HUES6 (cell line): Measurements from ENCODE around the gene TPSG1.
"Not testable (repeated sequence)": the region's sequence is repeated elsewhere in the genome, so short reads cannot be mapped to it uniquely, and the experiment has no call there.

ENCODE experiments used
- H3K27ac ChIP-seq: 2 replicates; pipeline ENCODE4 v1.7.0; 2013; ENCODE audit warnings: low read depth, mild to moderate bottlenecking, low read length, inconsistent platforms
- H3K27me3 ChIP-seq: 2 replicates; pipeline ENCODE4 v1.6.1; 2013; ENCODE audit warnings: low read length; ENCODE audit not compliant: control insufficient read depth, insufficient read depth
- H3K36me3 ChIP-seq: 2 replicates; pipeline ENCODE4 v1.6.1; 2013; ENCODE audit warnings: low read length; ENCODE audit not compliant: control insufficient read depth, insufficient read depth
- H3K4me1 ChIP-seq: 2 replicates; pipeline ENCODE4 v1.6.1; 2013; ENCODE audit warnings: low read length; ENCODE audit not compliant: control insufficient read depth, insufficient read depth
- H3K4me3 ChIP-seq: 2 replicates; pipeline ENCODE4 v1.5.1; 2013; ENCODE audit warnings: low read depth, low read length
- H3K9ac ChIP-seq: one replicate; pipeline ENCODE4 v1.6.1; 2013; ENCODE audit warnings: mild to moderate bottlenecking, low read length
- H3K9me3 ChIP-seq: 2 replicates; pipeline ENCODE4 v1.6.1; 2013; ENCODE audit warnings: low read depth, low read length; ENCODE audit not compliant: control insufficient read depth, insufficient read depth

Gene TPSG1

GRCh38 chr16:1230084-1230470 is 5.0 kb upstream of the TPSG1 start, which contains the start of gene TPSB2:
Gene TPSB2, minus strand, starts transcription at chr16:1230184. Its CDS starts 233 bp downstream, at chr16:1229951.
- not testable (repeated sequence) for H3K4me1 ChIP-seq, H3K27ac ChIP-seq, H3K36me3 ChIP-seq

GRCh38 chr16:1229476-1229875 is 4.4 kb upstream of the TPSG1 start:
- H3K4me1 ChIP-seq, H3K9me3 ChIP-seq, H3K36me3 ChIP-seq, H3K9ac ChIP-seq, H3K27ac ChIP-seq, H3K27me3 ChIP-seq, H3K4me3 ChIP-seq: not testable (repeated sequence)

More at GRCh38 chr16:1230084-1230470, 5.0 kb upstream of the TPSG1 start, which contains the start of gene TPSB2:
- H3K9ac ChIP-seq, H3K4me3 ChIP-seq, H3K9me3 ChIP-seq, H3K27me3 ChIP-seq: not testable (repeated sequence)

- H3K9ac ChIP-seq, H3K9me3 ChIP-seq, H3K4me1 ChIP-seq, H3K27ac ChIP-seq, H3K4me3 ChIP-seq, H3K27me3 ChIP-seq, H3K36me3 ChIP-seq: not testable (repeated sequence)
Measured at GRCh38 chr16:1228227-1228626, 3.2 kb upstream of the TPSG1 start.

- H3K27me3 ChIP-seq, H3K27ac ChIP-seq, H3K9me3 ChIP-seq, H3K4me3 ChIP-seq, H3K9ac ChIP-seq, H3K36me3 ChIP-seq, H3K4me1 ChIP-seq: not testable (repeated sequence)
Measured at GRCh38 chr16:1226692-1227091, 1.6 kb upstream of the TPSG1 start.

GRCh38 chr16:1225728-1226311 is 752 bp upstream of the TPSG1 start:
- not testable (repeated sequence) for H3K9ac ChIP-seq, H3K27ac ChIP-seq, H3K4me3 ChIP-seq, H3K36me3 ChIP-seq, H3K9me3 ChIP-seq, H3K4me1 ChIP-seq, H3K27me3 ChIP-seq

GRCh38 chr16:1224558-1224957 is 510 bp downstream of the TPSG1 start:
- Histone ChIP-seq H3K4me1 (no peaks in the 10 kb centered on the region), H3K9ac (no peak overlapping the region), H3K27ac (no peak overlapping the region), H3K36me3 (peaks cover 2% of the 10 kb centered on the region; the same call in 1 of the 2 replicates), H3K27me3 (no peaks in the 10 kb centered on the region), H3K4me3 (no peak overlapping the region), H3K9me3 (no peaks in the 10 kb centered on the region)

- H3K9ac ChIP-seq = no peak overlapping the region
- H3K36me3 ChIP-seq = peaks cover 9% of the 10 kb centered on the region
- H3K9me3 ChIP-seq = no peaks in the 10 kb centered on the region
- no peaks in the 10 kb centered on the region for H3K27me3 ChIP-seq
- no peaks in the 10 kb centered on the region for H3K4me1 ChIP-seq
- H3K27ac ChIP-seq = no peak overlapping the region
- no peak overlapping the region for H3K4me3 ChIP-seq
Measured at GRCh38 chr16:1223355-1224214, 1.5 kb downstream of the TPSG1 start.

GRCh38 chr16:1222553-1223354 is 2.3 kb downstream of the TPSG1 start:
- Histone ChIP-seq H3K9ac (no peak overlapping the region), H3K4me3 (no peak overlapping the region), H3K27ac (no peak overlapping the region), H3K36me3 (peaks cover 15% of the 10 kb centered on the region), H3K9me3 (no peaks in the 10 kb centered on the region), H3K4me1 (no peaks in the 10 kb centered on the region), H3K27me3 (no peaks in the 10 kb centered on the region)

GRCh38 chr16:1221628-1222552 is 3.2 kb downstream of the TPSG1 start:
- Histone ChIP-seq H3K27ac (no peak overlapping the region), H3K4me1 (no peaks in the 10 kb centered on the region), H3K36me3 (peaks cover 24% of the 10 kb centered on the region), H3K9ac (no peak overlapping the region), H3K4me3 (no peak overlapping the region), H3K27me3 (no peaks in the 10 kb centered on the region), H3K9me3 (no peaks in the 10 kb centered on the region)

GRCh38 chr16:1220841-1221627 is 4.0 kb downstream of the TPSG1 start:
- H3K27ac ChIP-seq = no peak overlapping the region
- H3K4me3 ChIP-seq = no peak overlapping the region
- H3K27me3 ChIP-seq = no peaks in the 10 kb centered on the region
- peaks cover 29% of the 10 kb centered on the region for H3K36me3 ChIP-seq
- H3K9me3 ChIP-seq = no peaks in the 10 kb centered on the region
- no peaks in the 10 kb centered on the region for H3K4me1 ChIP-seq
- H3K9ac ChIP-seq = no peak overlapping the region
